CD4-positive, alpha-beta memory T cell (primary cell): ENCODE results near the gene POPDC3. TPM values are rescaled to one million over a fixed set of nuclear protein-coding genes. Genes with fewer than 3 reads are reported as not detected.
"Not testable (repeated sequence)": the region's sequence is repeated elsewhere in the genome, so short reads cannot be mapped to it uniquely, and the experiment has no call there.

Experiments
- CTCF ChIA-PET: fragments of 350-600 bp; sonication (Branson Sonifier 250); formaldehyde crosslinking; loops from one replicate; lab custom pipeline; 2021; ENCODE audit warnings: inconsistent platforms; ENCODE audit not compliant: partially characterized antibody; lab: Charles Lee
- POLR2A ChIA-PET: fragments of 350-600 bp; sonication (Branson Sonifier 250); formaldehyde crosslinking; loops from one replicate; lab custom pipeline; 2021; ENCODE audit not compliant: partially characterized antibody; lab: Charles Lee
- DNase-seq, 5 donors: peaks; one replicate each; pipeline versions ENCODE4 v3.0.0 to v3.0.0-alpha.2; 2020 to 2022; ENCODE audit warnings: mixed read lengths in 1 of 5
- H3K27ac ChIP-seq: one replicate; pipeline ENCODE4 v1.7.0; 2013; ENCODE audit warnings: low read depth, low read length
- H3K27me3 ChIP-seq: 2 replicates; pipeline ENCODE4 v1.7.0; 2013; ENCODE audit warnings: mild to moderate bottlenecking, low read length, moderate library complexity; ENCODE audit not compliant: insufficient read depth
- H3K36me3 ChIP-seq: 2 replicates; pipeline ENCODE4 v1.7.0; 2013; ENCODE audit warnings: mild to moderate bottlenecking, low read length, moderate library complexity; ENCODE audit not compliant: insufficient read depth
- H3K4me1 ChIP-seq: 2 replicates; pipeline ENCODE4 v1.7.0; 2013; ENCODE audit warnings: mild to moderate bottlenecking, low read length, moderate library complexity; ENCODE audit not compliant: insufficient read depth
- H3K4me3 ChIP-seq, 2 donors: one replicate each; pipeline ENCODE4 v1.7.0; 2013; ENCODE audit warnings: low read length in 2 of 2, mild to moderate bottlenecking in 1 of 2
- H3K9me3 ChIP-seq, 2 donors: one replicate each; pipeline ENCODE4 v1.7.0; 2013; ENCODE audit warnings: low read length in 2 of 2, control low read depth in 1 of 2; ENCODE audit not compliant: control insufficient read depth in 1 of 2
- H3K27ac Mint-ChIP-seq, 7 donors: one replicate each; pipeline ENCODE4 v1.8.0; 2020 to 2021; ENCODE audit warnings: mixed read lengths in 7 of 7, mild to moderate bottlenecking in 6 of 7, inconsistent platforms in 3 of 7, moderate library complexity in 3 of 7
- H3K27me3 Mint-ChIP-seq, 2 donors: one replicate each; pipeline ENCODE4 v1.8.0; 2020 to 2021; ENCODE audit warnings: mixed read lengths in 2 of 2
- H3K36me3 Mint-ChIP-seq, 2 donors: one replicate each; pipeline ENCODE4 v1.8.0; 2020 to 2021; ENCODE audit warnings: mixed read lengths in 2 of 2, inconsistent platforms in 1 of 2, mild to moderate bottlenecking in 1 of 2
- H3K4me1 Mint-ChIP-seq, 4 donors: one replicate each; pipeline ENCODE4 v1.8.0; 2020 to 2021; ENCODE audit warnings: mixed read lengths in 4 of 4, mild to moderate bottlenecking in 1 of 4
- H3K4me3 Mint-ChIP-seq, 8 donors: one replicate each; pipeline ENCODE4 v1.8.0; 2020 to 2021; ENCODE audit warnings: mixed read lengths in 8 of 8, mild to moderate bottlenecking in 7 of 8, moderate library complexity in 6 of 8, inconsistent platforms in 3 of 8
- H3K9me3 Mint-ChIP-seq, 8 donors: one replicate each; pipeline ENCODE4 v1.8.0; 2020 to 2021; ENCODE audit warnings: mixed read lengths in 8 of 8, mild to moderate bottlenecking in 5 of 8, inconsistent platforms in 3 of 8, moderate library complexity in 1 of 8
- intact Hi-C: fragments of 100-400 bp; cut with micrococcal nuclease; formaldehyde crosslinking; loops from one replicate; pipeline ENCODE4 v1.15.1; 2023
- polyA plus RNA-seq, 2 donors: library from polyadenylated mRNA; unstranded; fragments of 300-500 nt; fragmentation: Illumina TruSeq; gene quantifications; one replicate each; pipeline ENCODE4 v1.2.3, GENCODE V29; 2021
- total RNA-seq, 2 experiments: library from RNA; stranded (reverse); gene quantifications; one replicate each; pipeline ENCODE4 v1.2.3, GENCODE V29; 2021

The POPDC3 gene
- total and polyA plus RNA-seq, 4 experiments from 2014 or later, result not detected

GRCh38 chr6:105172515-105172914, 7.3 kb downstream of the POPDC3 start:
- H3K9me3 Mint-ChIP-seq, intact Hi-C loops, H3K4me3 ChIP-seq, DNase-seq, H3K9me3 ChIP-seq, H3K27ac ChIP-seq, H3K4me1 ChIP-seq, POLR2A ChIA-PET, H3K36me3 Mint-ChIP-seq, H3K4me1 Mint-ChIP-seq, H3K4me3 Mint-ChIP-seq, CTCF ChIA-PET, H3K36me3 ChIP-seq, H3K27me3 ChIP-seq, H3K27ac Mint-ChIP-seq: not testable (repeated sequence)
- H3K27me3 Mint-ChIP-seq, result peaks cover 10 to 25% of the 10 kb centered on the region in 2 donors

- Mint-ChIP-seq H3K4me3 (no peak overlapping the region), H3K27ac (no peak overlapping the region), H3K36me3 (no peaks in the 10 kb centered on the region), H3K9me3 (peaks cover 0 to 2% (median 0%) of the 10 kb centered on the region in 8 donors), H3K27me3 (peaks cover 9 to 28% of the 10 kb centered on the region in 2 donors), H3K4me1 (no peaks in the 10 kb centered on the region)
- Histone ChIP-seq H3K27me3 (no peaks in the 10 kb centered on the region), H3K4me1 (no peaks in the 10 kb centered on the region), H3K4me3 (no peak overlapping the region), H3K9me3 (no peaks in the 10 kb centered on the region), H3K27ac (no peak overlapping the region), H3K36me3 (no peaks in the 10 kb centered on the region)
- intact Hi-C loops, result no loop called here
- ChIA-PET POLR2A (no interaction called here), CTCF (no interaction called here)
- DNase-seq, result no peak
Observed at GRCh38 chr6:105170059-105170458, 9.8 kb downstream of the POPDC3 start.

- intact Hi-C loops, result no loop called here
- Histone ChIP-seq H3K9me3 (no peaks in the 10 kb centered on the region), H3K4me3 (no peak overlapping the region), H3K27me3 (no peaks in the 10 kb centered on the region), H3K36me3 (no peaks in the 10 kb centered on the region), H3K4me1 (no peaks in the 10 kb centered on the region), H3K27ac (no peak overlapping the region)
- CTCF ChIA-PET, result no interaction called here
- peaks cover 9 to 34% of the 10 kb centered on the region in 2 donors for H3K27me3 Mint-ChIP-seq
- no peak for DNase-seq
- no peak overlapping the region for H3K4me3 Mint-ChIP-seq
- no peaks in the 10 kb centered on the region for H3K4me1 Mint-ChIP-seq
- POLR2A ChIA-PET, result no interaction called here
- H3K9me3 Mint-ChIP-seq, result peaks cover 0 to 2% (median 0%) of the 10 kb centered on the region in 8 donors
- no peak overlapping the region for H3K27ac Mint-ChIP-seq
- H3K36me3 Mint-ChIP-seq, result no peaks in the 10 kb centered on the region
Observed at GRCh38 chr6:105167914-105168313, 11.9 kb downstream of the POPDC3 start.

GRCh38 chr6:105164418-105164817, 15.4 kb downstream of the POPDC3 start:
- H3K27ac ChIP-seq, result no peak overlapping the region
- Mint-ChIP-seq H3K27me3 (peaks cover 14 to 28% of the 10 kb centered on the region in 2 donors), H3K9me3 (no peaks in the 10 kb centered on the region), H3K4me3 (no peak overlapping the region), H3K27ac (no peak overlapping the region), H3K36me3 (no peaks in the 10 kb centered on the region), H3K4me1 (no peaks in the 10 kb centered on the region)
- no peak overlapping the region for H3K4me3 ChIP-seq
- ChIA-PET POLR2A (no interaction called here), CTCF (no interaction called here)
- no peaks in the 10 kb centered on the region for H3K4me1 ChIP-seq
- no peaks in the 10 kb centered on the region for H3K36me3 ChIP-seq
- DNase-seq, result no peak
- intact Hi-C loops, result no loop called here
- H3K27me3 ChIP-seq, result no peaks in the 10 kb centered on the region
- no peaks in the 10 kb centered on the region for H3K9me3 ChIP-seq

- H3K4me1 ChIP-seq, result no peaks in the 10 kb centered on the region
- H3K4me3 Mint-ChIP-seq, result no peak overlapping the region
- H3K36me3 ChIP-seq, result no peaks in the 10 kb centered on the region
- H3K9me3 Mint-ChIP-seq, result no peaks in the 10 kb centered on the region
- H3K27me3 ChIP-seq, result no peaks in the 10 kb centered on the region
- no peak overlapping the region for H3K27ac Mint-ChIP-seq
- ChIA-PET CTCF (no interaction called here), POLR2A (no interaction called here)
- H3K9me3 ChIP-seq, result no peaks in the 10 kb centered on the region
- no peak for DNase-seq
- H3K4me1 Mint-ChIP-seq, result no peaks in the 10 kb centered on the region
- no peak overlapping the region for H3K4me3 ChIP-seq
- no peak overlapping the region for H3K27ac ChIP-seq
- H3K27me3 Mint-ChIP-seq, result peaks cover 12 to 23% of the 10 kb centered on the region in 2 donors
- intact Hi-C loops, result no loop called here
- no peaks in the 10 kb centered on the region for H3K36me3 Mint-ChIP-seq
Observed at GRCh38 chr6:105163183-105163582, 16.6 kb downstream of the POPDC3 start.

- CTCF ChIA-PET, result no interaction called here
- Mint-ChIP-seq H3K4me1 (no peaks in the 10 kb centered on the region), H3K27ac (no peak overlapping the region), H3K36me3 (no peaks in the 10 kb centered on the region), H3K9me3 (no peaks in the 10 kb centered on the region), H3K4me3 (no peak overlapping the region), H3K27me3 (peaks cover 8 to 18% of the 10 kb centered on the region in 2 donors)
- no peaks in the 10 kb centered on the region for H3K4me1 ChIP-seq
- H3K36me3 ChIP-seq, result no peaks in the 10 kb centered on the region
- intact Hi-C loops, result no loop called here
- H3K27ac ChIP-seq, result no peak overlapping the region
- POLR2A ChIA-PET, result no interaction called here
- H3K27me3 ChIP-seq, result no peaks in the 10 kb centered on the region
- H3K4me3 ChIP-seq, result no peak overlapping the region
- DNase-seq, result no peak
- H3K9me3 ChIP-seq, result no peaks in the 10 kb centered on the region
Observed at GRCh38 chr6:105162377-105162776, 17.4 kb downstream of the POPDC3 start.

GRCh38 chr6:105161421-105161820, 18.4 kb downstream of the POPDC3 start:
- no peaks in the 10 kb centered on the region for H3K9me3 ChIP-seq
- CTCF ChIA-PET, result interaction anchor here (0.6 kb wide), 1 partner anchor 118 kb away, joined by 3 read pairs; no protein-coding TSS in a partner anchor

GRCh38 chr6:105153676-105154075, 26.1 kb downstream of the POPDC3 start:
- H3K27ac Mint-ChIP-seq, result no peak overlapping the region
- CTCF ChIA-PET, result no interaction called here

More at GRCh38 chr6:105161421-105161820, 18.4 kb downstream of the POPDC3 start:
- no peaks in the 10 kb centered on the region for H3K4me1 ChIP-seq
- intact Hi-C loops, result no loop called here
- Mint-ChIP-seq H3K27ac (no peak overlapping the region), H3K27me3 (peaks cover 7 to 18% of the 10 kb centered on the region in 2 donors), H3K9me3 (no peaks in the 10 kb centered on the region), H3K4me3 (no peak overlapping the region), H3K4me1 (no peaks in the 10 kb centered on the region), H3K36me3 (no peaks in the 10 kb centered on the region)
- no peak for DNase-seq
- H3K27me3 ChIP-seq, result no peaks in the 10 kb centered on the region
- H3K36me3 ChIP-seq, result no peaks in the 10 kb centered on the region
- H3K27ac ChIP-seq, result no peak overlapping the region
- POLR2A ChIA-PET, result no interaction called here
- no peak overlapping the region for H3K4me3 ChIP-seq

More at GRCh38 chr6:105153676-105154075, 26.1 kb downstream of the POPDC3 start:
- no peaks in the 10 kb centered on the region for H3K4me1 Mint-ChIP-seq
- no peaks in the 10 kb centered on the region for H3K27me3 ChIP-seq
- no peak overlapping the region for H3K27ac ChIP-seq
- H3K9me3 ChIP-seq, result no peaks in the 10 kb centered on the region
- no peaks in the 10 kb centered on the region for H3K36me3 ChIP-seq
- H3K36me3 Mint-ChIP-seq, result no peaks in the 10 kb centered on the region
- H3K9me3 Mint-ChIP-seq, result peaks cover 0 to 2% (median 0%) of the 10 kb centered on the region in 8 donors
- H3K4me3 ChIP-seq, result no peak overlapping the region
- no peak overlapping the region for H3K4me3 Mint-ChIP-seq
- H3K4me1 ChIP-seq, result no peaks in the 10 kb centered on the region
- H3K27me3 Mint-ChIP-seq, result peaks cover 5 to 7% of the 10 kb centered on the region in 2 donors
- DNase-seq, result no peak
- POLR2A ChIA-PET, result no interaction called here
- intact Hi-C loops, result no loop called here
